ENCODE measurements around the gene PDLIM5. TPM values are rescaled to one million over a fixed set of nuclear protein-coding genes. Genes with fewer than 3 reads are reported as not detected.

The PDLIM5 gene
- total RNA-seq, 1 experiment from 2014 or later, result 106 TPM

DNA sequence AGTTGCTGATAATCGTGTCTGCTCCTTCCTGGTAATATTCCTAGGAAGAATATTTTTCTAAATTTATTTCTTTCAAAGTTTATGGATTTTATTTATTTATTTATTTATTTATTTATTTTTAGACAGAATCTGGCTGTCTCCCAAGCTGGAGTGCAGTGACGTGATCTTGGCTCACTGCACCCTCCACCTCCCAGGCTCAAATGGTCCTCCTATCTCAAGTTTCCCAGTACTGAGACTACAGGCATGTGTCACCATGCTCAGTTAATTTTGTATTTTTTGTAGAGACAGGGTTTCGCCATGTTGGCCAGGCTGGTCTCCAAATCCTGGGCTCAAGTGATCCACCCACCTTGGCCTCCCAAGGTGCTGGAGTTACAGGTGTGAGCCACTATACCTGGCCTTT lies 48.9 kb downstream of the PDLIM5 start:
- H3K27ac Mint-ChIP-seq (ENCODE audit: unreplicated experiment), result no peak overlapping the region
- Histone ChIP-seq H3K9me3 (no peaks in the 10 kb centered on the region), H3K27me3 (replicated peaks; ENCODE audit: control insufficient read depth, insufficient read depth, low read length) (no peaks in the 10 kb centered on the region), H3K36me3 (ENCODE audit: control insufficient read depth, insufficient read depth, low read length) (no peaks in the 10 kb centered on the region), H3K4me3 (ENCODE audit: low read depth, low read length) (no peak overlapping the region), H3K4me1 (no peaks in the 10 kb centered on the region)
- intact Hi-C loops (cut with micrococcal nuclease; ENCODE audit: unreplicated experiment), result no loop called here
- ChIA-PET POLR2A (no interaction called here), CTCF (no interaction called here)
- no peaks in the 10 kb centered on the region for H3K27me3 Mint-ChIP-seq (ENCODE audit: insufficient read depth, unreplicated experiment)
- no peaks in the 10 kb centered on the region for H3K9me3 Mint-ChIP-seq (ENCODE audit: unreplicated experiment)
- no TSS peak for BruUV-seq (replicated peaks)
- DNase-seq, result no peak
- TF ChIP-seq, protein P1, sequence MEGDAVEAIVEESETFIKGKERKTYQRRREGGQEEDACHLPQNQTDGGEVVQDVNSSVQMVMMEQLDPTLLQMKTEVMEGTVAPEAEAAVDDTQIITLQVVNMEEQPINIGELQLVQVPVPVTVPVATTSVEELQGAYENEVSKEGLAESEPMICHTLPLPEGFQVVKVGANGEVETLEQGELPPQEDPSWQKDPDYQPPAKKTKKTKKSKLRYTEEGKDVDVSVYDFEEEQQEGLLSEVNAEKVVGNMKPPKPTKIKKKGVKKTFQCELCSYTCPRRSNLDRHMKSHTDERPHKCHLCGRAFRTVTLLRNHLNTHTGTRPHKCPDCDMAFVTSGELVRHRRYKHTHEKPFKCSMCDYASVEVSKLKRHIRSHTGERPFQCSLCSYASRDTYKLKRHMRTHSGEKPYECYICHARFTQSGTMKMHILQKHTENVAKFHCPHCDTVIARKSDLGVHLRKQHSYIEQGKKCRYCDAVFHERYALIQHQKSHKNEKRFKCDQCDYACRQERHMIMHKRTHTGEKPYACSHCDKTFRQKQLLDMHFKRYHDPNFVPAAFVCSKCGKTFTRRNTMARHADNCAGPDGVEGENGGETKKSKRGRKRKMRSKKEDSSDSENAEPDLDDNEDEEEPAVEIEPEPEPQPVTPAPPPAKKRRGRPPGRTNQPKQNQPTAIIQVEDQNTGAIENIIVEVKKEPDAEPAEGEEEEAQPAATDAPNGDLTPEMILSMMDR (IDR thresholded peaks at IDR 0.05; ENCODE audit: insufficient read depth in 1 of 2, low read depth in 1 of 2, low read length in 1 of 2, severe bottlenecking in 1 of 2, unreplicated experiment in 1 of 2), result no peak
- H3K4me1 Mint-ChIP-seq (ENCODE audit: low read depth, unreplicated experiment), result peaks cover 6% of the 10 kb centered on the region
- no peak overlapping the region for H3K4me3 Mint-ChIP-seq (ENCODE audit: unreplicated experiment)
- peaks cover 15% of the 10 kb centered on the region for H3K36me3 Mint-ChIP-seq (ENCODE audit: insufficient read depth, unreplicated experiment)

DNA sequence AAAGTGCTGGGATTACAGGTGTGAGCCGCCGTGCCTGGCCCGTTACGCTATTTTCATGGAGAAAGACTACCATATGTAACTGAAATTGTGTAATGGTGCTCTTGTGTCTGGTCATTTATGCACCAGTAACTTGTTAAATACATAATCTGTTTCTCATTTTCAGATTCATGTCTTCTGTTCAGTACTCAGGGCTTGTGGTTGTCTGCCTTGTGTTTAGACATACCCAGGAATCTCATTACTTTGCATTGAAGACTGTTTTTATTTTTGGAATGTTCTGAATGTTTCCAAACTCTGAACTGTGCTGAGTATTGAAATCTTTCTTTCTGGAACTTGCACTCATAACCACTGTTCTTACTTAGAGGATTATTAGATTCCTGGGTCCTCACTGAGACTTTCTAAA lies 52.8 kb downstream of the PDLIM5 start:
- Mint-ChIP-seq H3K9me3 (ENCODE audit: unreplicated experiment) (no peaks in the 10 kb centered on the region), H3K4me1 (ENCODE audit: low read depth, unreplicated experiment) (peaks cover 25% of the 10 kb centered on the region), H3K36me3 (ENCODE audit: insufficient read depth, unreplicated experiment) (peaks cover 15% of the 10 kb centered on the region), H3K4me3 (ENCODE audit: unreplicated experiment) (no peak overlapping the region), H3K27me3 (ENCODE audit: insufficient read depth, unreplicated experiment) (no peaks in the 10 kb centered on the region), H3K27ac (ENCODE audit: unreplicated experiment) (no peak overlapping the region)
- H3K27me3 ChIP-seq (replicated peaks; ENCODE audit: control insufficient read depth, insufficient read depth, low read length), result no peaks in the 10 kb centered on the region
- H3K4me1 ChIP-seq, result peaks cover 24% of the 10 kb centered on the region
- H3K36me3 ChIP-seq (ENCODE audit: control insufficient read depth, insufficient read depth, low read length), result no peaks in the 10 kb centered on the region
- BruUV-seq (replicated peaks), result no TSS peak
- intact Hi-C loops (cut with micrococcal nuclease; ENCODE audit: unreplicated experiment), result no loop called here
- no peak for DNase-seq
- CTCF ChIA-PET, result no interaction called here
- H3K9me3 ChIP-seq, result no peaks in the 10 kb centered on the region
- POLR2A ChIA-PET, result no interaction called here
- TF ChIP-seq, protein P1 (IDR thresholded peaks at IDR 0.05; ENCODE audit: insufficient read depth in 1 of 2, low read depth in 1 of 2, low read length in 1 of 2, severe bottlenecking in 1 of 2, unreplicated experiment in 1 of 2), result no peak
- H3K4me3 ChIP-seq (ENCODE audit: low read depth, low read length), result no peak overlapping the region

DNA sequence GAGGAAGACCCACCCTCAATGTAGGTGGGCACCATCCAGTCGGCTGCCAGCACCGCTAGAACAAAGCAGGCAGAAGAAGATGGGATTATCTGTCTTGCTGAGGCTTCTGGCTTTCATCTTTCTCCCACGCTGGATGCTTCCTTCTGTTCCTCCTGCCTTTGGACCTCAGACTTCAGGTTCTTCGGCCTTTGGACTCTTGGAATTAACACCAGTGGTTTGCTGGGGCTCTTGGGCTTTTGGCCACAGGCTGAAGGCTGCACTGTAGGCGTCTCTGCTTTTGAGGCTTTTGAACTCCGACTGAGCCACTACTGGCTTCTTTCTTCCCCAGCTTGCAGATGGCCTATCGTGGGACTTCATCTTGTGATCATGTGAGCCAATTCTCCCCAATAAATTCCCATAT lies 55.1 kb downstream of the PDLIM5 start:
- Mint-ChIP-seq H3K27ac (ENCODE audit: unreplicated experiment) (peak overlapping the region; percentile 50), H3K4me1 (ENCODE audit: low read depth, unreplicated experiment) (peaks cover 30% of the 10 kb centered on the region), H3K36me3 (ENCODE audit: insufficient read depth, unreplicated experiment) (peaks cover 8% of the 10 kb centered on the region), H3K9me3 (ENCODE audit: unreplicated experiment) (no peaks in the 10 kb centered on the region), H3K27me3 (ENCODE audit: insufficient read depth, unreplicated experiment) (no peaks in the 10 kb centered on the region), H3K4me3 (ENCODE audit: unreplicated experiment) (no peak overlapping the region)
- Histone ChIP-seq H3K27me3 (replicated peaks; ENCODE audit: control insufficient read depth, insufficient read depth, low read length) (no peaks in the 10 kb centered on the region), H3K4me1 (peaks cover 24% of the 10 kb centered on the region), H3K4me3 (ENCODE audit: low read depth, low read length) (no peak overlapping the region), H3K36me3 (ENCODE audit: control insufficient read depth, insufficient read depth, low read length) (no peaks in the 10 kb centered on the region), H3K9me3 (no peaks in the 10 kb centered on the region)
- TF ChIP-seq, protein P1 (IDR thresholded peaks at IDR 0.05; ENCODE audit: insufficient read depth in 1 of 2, low read depth in 1 of 2, low read length in 1 of 2, severe bottlenecking in 1 of 2, unreplicated experiment in 1 of 2), result no peak
- ChIA-PET POLR2A (no interaction called here), CTCF (no interaction called here)
- intact Hi-C loops (cut with micrococcal nuclease; ENCODE audit: unreplicated experiment), result no loop called here
- DNase-seq, result no peak
- no TSS peak for BruUV-seq (replicated peaks)

All from Caco-2 (cell line).